Muscle of back (tissue), 11 donors: Measurements from ENCODE around the gene C17orf67. TPM values are rescaled to one million over a fixed set of nuclear protein-coding genes. Genes with fewer than 3 reads are reported as not detected.

Experiments used
- DNase-seq, 3 donors: peaks; one replicate each; pipeline versions ENCODE4 v3.0.0 to v3.0.0-alpha.2; 2013
- polyA plus RNA-seq, 10 donors: library from polyadenylated mRNA; unstranded; fragments of 120-200 nt; gene quantifications; one replicate each; pipeline ENCODE4 v1.2.1, GENCODE V29; 2013; ENCODE audit not compliant: insufficient read length in 10 of 10

The C17orf67 gene
- polyA plus RNA-seq, 10 donors: 1.1 to 2.7 (median 2.0) TPM

DNA sequence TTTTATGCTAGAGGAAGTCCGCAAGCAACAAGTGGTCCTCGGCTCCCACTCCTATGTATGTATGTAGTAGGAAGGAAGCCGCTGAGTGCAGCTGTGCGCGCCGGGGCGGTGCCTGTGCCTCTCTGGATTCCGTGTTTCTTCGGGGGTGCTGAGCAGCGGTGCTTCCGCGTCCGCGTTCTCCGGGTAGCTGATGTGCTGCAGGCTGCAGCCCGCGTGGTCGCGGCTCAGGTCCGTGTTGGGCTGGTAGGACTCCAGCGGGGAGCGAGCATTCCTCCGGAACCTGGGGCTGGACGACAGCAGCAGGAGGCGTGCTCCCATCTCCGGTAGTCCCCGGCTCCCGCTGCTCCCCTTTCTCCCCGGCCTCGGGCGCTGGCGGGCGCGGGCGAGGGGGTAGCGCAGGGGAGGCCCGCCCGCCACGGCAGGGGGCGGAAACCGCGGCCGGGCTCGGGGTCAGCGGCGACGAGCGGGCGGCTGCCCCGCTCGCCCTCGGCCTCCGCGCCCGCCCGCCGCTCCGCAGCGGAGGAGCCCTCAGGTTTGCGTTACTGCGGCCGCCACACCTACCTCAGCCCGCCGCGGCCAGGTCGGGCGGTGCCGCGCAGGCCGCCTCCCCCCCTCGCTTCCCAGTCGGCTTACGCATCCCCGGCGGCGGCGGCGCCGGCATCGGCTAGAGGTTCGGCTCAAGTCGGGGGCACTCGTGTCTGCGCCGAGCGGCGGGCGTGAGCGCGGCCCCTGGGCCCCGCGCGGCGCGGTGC, 487 bp downstream of the C17orf67 start:
- DNase-seq: peak in 2 of 3 donors; percentile 50 to 82

DNA sequence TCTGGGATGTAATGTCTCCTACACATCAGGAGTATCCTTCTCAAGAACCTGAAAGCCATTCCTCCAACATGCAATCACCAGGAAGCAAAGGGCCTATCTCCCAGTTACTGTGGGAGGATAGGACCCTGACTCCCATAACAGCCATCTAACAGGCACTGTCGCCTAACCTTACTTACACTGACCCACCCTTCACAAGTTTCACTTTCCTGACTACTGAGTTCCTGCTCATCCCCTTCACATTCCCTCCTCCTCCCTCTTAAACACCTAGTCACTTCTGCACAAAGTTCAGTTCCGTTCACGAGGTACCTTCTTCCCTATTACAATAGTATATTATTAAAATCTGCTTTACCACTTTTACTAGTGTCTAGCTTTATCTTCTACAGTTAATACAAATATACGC, 1.3 kb downstream of the C17orf67 start:
- DNase-seq: no peak

DNA sequence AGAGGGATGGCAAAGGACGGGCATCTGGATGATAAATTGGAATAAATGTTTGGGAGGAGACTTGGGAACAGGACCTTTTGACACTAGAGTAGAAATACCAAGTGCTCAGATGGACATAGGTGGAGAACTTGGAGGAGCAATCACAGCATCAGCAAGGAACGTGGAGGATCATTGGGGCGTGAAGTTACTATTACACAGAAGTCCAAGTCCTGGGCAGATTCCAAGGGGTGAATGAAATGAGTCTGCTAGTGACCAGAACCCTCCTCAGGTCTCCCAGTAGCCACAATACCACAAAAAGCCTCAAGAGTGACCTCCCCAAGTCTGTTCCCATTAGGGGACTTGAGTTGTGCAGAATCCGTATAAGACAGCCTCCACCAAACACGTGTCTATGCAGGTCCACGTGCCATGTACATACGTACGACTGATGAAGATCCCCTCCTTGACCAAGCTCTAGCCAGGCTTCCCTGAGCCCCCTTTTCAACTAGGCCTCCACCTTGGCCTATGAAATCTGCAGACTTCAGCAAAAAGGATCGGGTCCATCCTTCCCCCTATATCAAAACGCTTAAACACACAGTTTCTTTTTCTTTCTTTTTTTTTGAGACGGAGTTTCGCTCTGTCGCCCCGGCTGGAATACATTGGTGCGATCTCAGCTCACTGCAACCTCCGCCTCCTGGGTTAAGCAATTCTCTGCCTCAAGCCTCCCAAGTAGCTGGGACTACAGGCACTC, 2.2 kb downstream of the C17orf67 start:
- no peak for DNase-seq

DNA sequence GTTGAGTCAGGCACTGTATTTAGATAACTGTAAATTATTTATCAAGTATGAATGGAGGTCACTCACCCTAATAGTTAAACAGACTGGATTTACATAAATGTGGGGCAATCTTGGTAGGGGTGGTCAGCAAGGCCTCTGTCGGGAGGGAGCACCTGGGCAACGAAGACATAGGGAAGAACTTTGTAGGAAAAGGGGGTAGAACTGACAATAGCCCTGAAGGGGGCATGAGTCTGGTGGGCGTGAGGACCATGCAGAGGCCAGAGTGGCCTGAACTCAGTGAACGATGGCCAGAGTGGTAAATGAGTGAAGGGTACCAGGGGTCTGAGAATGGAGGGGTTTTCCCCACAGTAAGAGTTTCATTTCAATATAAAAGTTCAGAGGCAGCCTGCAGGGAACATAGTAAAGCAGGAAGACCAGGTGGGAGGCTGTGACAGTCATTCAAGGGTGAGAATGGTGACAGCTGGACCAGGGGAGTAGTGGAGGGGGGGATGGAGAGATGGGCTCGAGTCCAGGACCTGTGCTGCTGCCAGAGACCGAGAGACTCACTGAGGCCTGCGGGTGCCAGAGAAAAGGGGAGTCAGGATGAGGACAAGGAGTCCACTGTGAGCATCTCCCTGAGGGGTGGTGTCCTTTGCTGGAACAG, 2.9 kb downstream of the C17orf67 start:
- no peak for DNase-seq

DNA sequence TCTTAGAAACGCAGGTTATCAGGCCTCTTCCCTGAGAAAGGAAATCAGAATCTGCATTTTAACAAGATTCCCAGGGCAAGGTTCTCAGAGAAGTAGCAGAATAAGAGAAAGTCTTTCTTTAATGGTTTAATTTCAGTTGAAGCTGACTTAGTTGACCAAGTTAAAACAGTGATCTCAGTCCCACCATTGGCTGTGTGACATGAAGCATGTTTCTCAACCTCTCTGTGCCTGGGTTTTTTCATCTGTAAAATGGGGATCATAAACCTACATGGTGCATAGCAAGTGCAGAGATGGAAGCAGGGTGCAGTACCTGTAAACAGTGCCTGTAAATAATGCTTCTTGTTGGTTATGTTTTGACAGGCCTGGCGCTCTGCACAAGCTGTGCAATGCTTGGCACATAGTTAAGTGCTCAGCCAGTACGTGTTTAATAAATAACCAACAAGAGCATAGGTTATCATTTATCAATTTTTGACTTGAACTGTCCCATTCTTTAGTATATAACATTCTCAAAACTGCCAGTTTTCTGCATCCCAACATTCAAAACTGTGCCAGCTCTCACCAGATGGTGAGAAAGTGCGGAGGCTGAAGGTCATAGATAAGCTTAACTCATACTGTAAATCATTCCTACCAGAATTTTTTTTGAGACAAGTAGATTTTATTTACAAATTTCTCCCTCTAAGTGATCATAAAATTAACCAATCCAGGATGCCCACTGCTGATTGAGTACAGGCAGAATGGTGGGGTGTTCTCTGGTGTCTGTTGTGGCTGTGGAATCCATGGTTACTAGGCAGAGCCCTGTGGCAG, 6.9 kb downstream of the C17orf67 start:
- no peak for DNase-seq

DNA sequence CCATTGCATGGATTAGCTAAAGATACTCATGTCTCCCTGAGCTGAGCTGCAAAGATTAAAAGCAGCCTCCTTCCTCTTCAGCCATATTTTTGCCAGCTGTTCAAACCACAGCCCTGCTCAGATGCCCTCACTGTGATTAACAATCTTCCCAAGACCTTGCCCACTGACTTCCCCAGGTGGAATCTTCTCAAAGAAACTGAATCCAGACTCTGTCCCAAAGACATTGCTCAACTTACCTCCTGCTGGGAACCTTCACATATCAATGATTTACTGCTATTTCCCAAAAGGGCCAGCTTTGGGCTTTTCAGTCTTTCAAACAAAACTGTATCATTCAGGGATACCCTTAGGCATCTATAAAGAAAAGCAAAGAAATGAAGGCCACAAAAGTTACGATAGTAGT, 9.2 kb downstream of the C17orf67 start:
- no peak for DNase-seq

DNA sequence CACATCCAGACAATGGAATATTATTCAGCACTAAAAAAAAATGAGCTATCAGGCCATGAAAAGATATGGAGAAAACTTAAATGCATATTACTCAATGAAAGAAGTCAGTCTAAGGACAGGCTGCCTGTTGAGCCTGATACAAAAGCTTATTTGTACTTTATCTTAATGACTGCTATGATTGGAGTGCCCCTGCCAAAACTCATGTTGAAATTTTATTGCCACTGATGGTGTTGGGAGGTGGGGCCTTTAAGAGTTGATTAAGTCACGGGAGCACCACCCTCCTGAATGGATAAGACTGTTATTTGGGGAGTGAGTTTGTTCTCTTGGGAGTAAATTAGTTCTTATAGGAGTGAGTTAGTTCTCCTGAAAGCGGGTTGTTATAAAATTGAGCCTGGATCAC, 9.9 kb downstream of the C17orf67 start:
- DNase-seq: no peak

DNA sequence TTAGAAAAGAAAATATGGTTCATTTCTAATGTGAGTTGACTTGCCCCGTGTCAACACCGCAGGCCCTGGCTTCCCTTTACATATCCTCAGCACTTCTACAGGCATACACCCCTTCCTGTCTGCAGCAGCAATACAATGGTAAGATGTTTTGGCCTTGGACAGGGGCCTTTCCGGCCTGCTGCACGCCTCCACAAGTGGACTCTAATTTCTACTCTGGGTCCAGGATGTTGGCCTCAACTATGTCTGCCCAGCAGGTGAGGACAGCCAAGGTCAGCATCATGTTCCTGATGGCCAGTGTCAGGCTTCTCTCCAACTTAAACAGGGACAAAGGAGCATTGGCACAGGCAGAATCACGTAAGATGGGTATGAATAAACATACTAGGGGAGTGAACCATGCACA, 11.0 kb downstream of the C17orf67 start:
- DNase-seq: no peak

DNA sequence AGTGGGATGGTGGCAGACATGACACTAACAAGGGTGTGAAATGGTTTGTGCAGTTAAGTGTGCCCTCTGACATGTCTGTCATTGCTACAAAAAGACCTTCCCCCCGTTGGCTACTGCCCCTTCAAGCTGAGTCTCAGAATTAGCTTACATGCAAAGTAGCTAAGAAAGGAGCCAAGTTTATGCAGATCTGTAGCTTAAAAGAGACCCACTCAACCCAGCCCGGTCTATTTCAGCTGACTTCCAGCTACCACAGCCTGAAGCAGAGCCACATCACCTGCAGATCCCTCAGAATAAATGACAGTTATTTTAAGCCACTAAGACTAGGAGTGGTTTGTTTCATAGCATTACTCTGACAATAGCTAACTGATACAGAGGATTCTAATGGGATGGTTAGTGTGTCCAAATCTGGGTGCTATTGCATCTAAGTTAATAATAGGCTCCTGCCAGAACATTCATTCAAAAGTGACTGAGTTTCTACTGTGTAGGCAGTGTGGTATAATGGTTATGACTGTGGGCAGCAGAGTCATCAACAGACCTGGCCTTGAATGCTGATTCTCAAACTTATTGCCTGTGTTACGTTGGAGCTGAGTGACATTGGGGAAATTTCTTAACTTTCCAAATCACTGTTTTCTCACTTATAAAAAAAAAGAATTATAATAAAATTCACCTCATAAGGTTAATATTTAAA, 11.7 kb downstream of the C17orf67 start:
- no peak for DNase-seq

DNA sequence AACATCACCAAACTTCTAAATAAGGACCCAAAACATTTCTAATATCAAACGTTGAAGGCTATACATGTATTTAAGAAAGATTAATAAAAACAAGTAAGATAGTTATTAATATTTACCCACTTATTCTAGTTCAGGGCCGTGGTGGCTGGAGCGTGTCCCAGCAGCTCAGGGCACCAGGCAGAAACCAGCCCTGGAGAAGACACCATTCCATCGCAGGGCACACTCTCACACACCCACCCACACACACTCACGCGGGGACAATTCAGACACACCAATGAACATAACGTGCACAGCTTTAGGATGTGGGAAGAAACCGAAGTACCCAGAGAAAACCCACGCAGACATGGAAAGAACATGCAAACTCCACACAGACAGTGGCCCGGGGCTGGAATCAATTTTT, 13.5 kb downstream of the C17orf67 start:
- DNase-seq: no peak

DNA sequence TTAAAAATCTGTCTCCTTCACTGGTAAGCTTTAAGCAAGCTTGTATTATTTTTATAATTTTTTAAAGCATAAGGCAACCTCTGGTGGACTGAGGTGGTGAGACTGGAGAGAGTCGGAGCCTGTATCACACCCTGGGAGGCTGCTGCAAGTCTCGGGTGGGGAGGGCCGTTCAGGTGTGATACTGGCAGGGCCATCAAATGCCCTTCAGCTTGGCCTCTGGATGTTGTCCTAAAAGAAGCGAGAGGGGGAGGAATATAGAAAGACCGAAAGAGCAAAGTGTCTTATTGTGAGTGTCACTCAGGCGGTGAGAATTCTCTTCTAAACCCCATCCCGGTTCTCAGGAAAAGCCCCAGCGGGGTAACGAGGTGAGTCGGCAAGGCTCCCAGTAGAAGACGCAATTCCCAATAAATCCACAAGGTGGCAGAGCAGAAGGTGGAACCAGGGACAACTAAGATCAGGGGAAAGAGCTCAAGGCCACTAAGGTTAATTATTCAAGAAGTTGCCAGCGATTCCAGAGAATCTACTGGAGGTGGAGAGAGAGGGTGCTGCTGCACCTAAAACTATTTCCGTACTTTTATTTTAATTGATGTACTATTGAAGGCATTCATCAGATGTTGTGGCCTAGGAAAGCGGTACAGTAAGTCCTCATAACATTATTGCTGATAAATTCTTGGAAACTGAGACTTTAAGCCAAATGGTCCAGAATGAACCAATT, 14.1 kb downstream of the C17orf67 start:
- peak; percentile 52 to 76 (median 69) for DNase-seq

DNA sequence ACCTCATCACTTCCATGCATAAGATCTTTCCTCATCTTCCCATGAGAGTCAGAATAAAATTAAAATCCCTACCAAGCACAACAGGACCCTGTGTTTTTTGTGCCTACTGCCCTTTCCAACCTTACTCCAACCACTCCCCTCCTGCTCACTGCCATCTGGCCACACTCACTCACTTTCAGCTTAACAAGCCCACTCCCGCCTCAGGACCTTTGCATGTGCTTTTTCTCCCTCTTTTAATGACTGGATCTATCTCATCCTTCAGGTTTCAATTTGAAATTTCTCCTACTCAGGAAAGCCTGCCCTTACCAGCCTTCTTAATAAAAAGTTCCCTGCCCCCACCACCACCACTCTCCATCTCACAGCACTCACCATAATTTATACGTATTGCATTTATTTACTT, 14.7 kb downstream of the C17orf67 start:
- no peak for DNase-seq

DNA sequence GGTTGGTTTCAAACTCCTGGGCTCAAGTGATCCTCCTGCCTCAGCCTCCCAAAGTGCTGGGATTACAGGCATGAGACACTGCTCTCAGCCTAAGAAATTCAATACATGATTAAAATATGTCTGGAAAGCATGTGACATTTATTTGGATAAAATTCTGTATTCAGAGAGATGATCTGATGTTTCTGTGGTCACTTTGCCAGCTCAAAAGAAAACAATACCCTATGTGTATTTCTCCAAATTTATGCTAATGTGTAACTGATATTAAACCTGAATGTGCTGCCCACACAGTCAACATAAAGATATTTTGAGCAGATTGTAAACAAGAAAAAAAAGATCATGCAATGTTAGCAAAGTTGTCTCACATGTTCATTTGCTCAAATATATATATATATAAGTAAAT, 16.7 kb downstream of the C17orf67 start:
- DNase-seq: no peak

DNA sequence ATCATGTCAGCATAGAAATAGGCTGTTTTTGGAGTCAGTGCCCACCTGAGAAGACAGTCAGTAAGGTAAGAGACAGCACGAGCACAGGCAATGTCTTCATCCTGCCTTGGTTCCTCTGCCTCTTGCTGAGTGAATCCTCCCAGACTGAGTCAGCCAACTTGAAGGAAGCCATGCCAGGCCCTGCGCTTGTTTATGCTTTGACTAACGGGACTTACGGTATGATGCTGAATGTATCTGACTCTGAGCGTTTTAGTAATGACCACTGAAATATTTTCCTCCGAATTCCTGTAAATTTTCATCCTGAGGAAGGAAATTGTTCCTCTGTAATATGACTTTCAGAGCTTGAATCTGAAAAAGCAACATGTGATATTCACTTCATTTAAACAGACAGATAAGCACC, 18.0 kb downstream of the C17orf67 start:
- no peak for DNase-seq

DNA sequence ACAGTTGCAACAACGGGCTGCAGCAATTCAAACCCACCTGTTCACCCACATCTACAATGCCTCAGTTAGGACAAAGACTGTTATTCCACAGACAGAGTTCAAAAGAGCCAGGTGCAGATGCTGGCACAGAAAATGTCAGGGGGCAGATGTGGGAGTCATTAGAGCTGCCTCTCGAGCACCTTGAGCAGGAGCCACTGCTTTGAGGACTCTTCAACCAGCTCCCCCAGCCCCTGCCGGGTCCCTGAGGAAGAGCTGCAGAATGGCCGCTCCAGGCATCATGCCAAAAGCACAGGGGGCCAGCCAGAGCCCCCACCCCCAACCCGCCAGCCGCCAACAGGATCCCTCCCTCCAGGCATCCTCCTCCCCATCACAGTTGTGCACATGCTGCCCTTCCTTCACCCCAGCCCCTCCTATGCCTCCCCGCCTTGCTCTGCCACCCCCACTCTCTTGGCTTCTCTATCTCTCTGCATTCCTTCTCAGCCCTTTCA, 20.8 kb downstream of the C17orf67 start:
- no peak for DNase-seq

DNA sequence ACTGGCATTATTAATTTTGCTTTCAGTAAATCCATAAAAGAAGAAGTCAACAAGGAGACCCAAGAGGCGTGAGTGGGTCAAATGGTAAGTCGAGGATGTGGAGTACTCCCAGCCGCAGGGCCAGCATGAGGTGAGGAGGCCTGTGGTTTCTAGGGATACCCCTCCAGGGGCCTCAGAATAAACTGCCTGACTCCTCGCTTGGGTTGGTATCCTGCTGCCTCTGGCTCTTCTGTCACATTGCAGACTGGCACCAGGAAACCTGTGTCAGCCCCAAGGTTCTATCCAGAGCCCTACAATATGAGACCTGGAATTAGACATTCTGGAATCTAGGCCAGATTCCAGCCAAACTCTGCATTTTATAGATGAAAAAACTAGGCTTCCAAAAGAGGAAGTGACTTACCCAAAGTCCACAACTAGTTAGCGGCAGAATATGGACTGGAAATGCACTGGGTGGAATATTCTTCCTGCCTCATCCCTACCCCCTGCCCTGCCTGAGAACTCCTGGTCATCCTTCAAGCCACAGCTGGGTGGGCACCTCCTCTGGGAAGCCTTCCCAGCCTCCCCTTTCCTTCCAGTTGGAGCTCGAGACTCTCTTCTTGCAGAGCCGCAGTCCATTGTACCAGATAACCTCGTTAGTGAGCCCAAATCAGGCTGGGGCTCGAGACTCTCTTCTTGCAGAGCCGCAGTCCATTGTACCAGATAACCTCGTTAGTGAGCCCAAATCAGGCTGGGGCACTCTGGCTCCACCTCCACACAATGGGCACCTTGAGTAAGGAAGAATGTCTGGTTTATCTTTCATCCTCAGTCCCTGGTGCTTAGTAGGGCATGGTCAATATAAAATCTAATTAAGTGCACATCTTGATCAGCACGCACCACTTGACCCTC, 22.6 kb downstream of the C17orf67 start:
- DNase-seq: no peak

DNA sequence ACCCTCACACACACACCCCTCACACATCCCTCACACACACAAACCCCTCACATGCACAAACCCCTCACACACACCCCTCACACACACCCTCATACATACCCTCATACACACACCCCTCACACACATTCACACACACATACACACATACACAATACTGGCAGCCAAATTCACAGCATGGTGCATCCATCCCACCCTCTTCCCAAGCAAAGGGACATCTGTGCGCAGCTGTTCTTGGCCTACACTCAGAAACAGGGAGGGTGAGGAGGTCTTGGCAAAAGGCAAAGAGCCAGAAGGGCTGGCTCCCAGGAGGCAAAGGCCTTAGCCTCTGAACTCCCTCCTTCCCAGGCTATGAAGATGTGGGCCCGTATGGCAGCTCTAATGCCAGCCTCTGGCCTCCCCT, 23.4 kb downstream of the C17orf67 start:
- DNase-seq: peak; percentile 29 to 70 (median 37)

DNA sequence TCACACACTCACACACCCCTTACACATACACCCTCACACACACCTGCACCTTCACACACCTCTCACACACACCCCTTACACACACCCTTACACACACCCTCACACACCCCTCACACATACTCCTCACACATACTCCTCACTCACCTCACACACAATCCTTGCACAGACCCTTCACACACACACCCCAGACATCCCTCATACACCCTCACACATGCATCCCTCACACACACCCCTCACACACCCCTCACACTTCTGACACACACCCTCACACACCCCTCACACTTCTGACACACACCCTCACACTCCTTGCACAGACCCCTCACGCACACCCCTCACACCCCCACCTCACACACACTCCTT, 23.9 kb downstream of the C17orf67 start:
- no peak for DNase-seq

DNA sequence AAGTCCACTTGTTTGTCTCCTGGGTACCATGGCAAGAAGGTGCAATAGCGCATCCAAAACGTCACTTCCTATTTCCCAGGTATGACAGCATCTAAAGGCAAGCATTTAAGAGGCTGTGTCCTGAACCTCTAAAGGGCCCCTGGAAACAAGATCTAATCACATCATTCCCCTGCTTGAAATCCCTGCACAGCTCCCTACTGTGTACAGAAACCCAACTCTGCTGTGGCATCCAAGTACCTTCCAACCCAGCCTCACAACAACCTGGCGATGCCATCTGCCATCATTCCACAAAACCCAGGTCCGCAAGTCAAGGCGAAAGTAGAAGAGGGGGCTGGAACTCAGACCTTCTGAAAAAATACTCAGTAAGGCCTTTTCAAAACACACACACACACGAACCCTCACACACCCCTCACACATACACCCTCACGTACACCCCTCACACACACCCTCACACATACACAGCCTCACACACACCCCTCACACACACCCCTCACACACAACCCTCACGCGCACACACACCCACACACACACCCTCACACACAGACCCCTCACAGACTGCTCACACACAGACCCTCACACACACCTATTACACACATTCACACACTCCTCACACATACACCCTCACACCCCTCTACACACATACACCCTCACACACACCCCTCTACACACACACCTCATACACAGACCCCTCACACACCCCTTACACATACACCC, 24.5 kb downstream of the C17orf67 start:
- no peak for DNase-seq
